GM23338 (cell line): ENCODE measurements around the gene DEXI. TPM values are rescaled to one million over a fixed set of nuclear protein-coding genes. Genes with fewer than 3 reads are reported as not detected.

ENCODE experiments used
- ATAC-seq: fragments of 200-7000 bp; cut with Tn5 transposase; 3 replicates; pipeline ENCODE4 v1.9.1; 2020
- DNase-seq: peaks from one replicate; pipeline ENCODE4 v3.0.0-alpha.2; 2015; ENCODE audit warnings: low spot score
- H2AFZ ChIP-seq: fragments of 200-600 bp; sonication (generic); 2 replicates; pipeline ENCODE4 v1.8.0; 2016; ENCODE audit warnings: antibody characterized with exemption, mild to moderate bottlenecking, moderate library complexity
- H3F3A ChIP-seq: fragments of 200-600 bp; sonication (generic); replicated peaks from 2 replicates; pipeline ENCODE4 v1.8.0; 2017; ENCODE audit warnings: antibody characterized with exemption, mixed run types, low read depth
- H3K27ac ChIP-seq: fragments of 200-600 bp; sonication (generic); 2 replicates; pipeline ENCODE4 v1.6.1; 2016; ENCODE audit warnings: low read depth
- H3K27me3 ChIP-seq: fragments of 200-600 bp; sonication (generic); 2 replicates; pipeline ENCODE4 v1.8.0; 2016; ENCODE audit warnings: mild to moderate bottlenecking, mixed run types, moderate library complexity; ENCODE audit not compliant: insufficient read depth
- H3K36me3 ChIP-seq: fragments of 200-600 bp; sonication (generic); 2 replicates; pipeline ENCODE4 v1.8.0; 2016; ENCODE audit warnings: mild to moderate bottlenecking; ENCODE audit not compliant: insufficient read depth
- H3K4me1 ChIP-seq: fragments of 200-600 bp; sonication (generic); 2 replicates; pipeline ENCODE4 v1.8.0; 2016; ENCODE audit warnings: mild to moderate bottlenecking, moderate library complexity; ENCODE audit not compliant: insufficient read depth
- H3K4me2 ChIP-seq: fragments of 200-600 bp; sonication (generic); 2 replicates; pipeline ENCODE4 v1.7.1; 2017; ENCODE audit warnings: mixed run types
- H3K4me3 ChIP-seq: fragments of 200-600 bp; sonication (generic); 2 replicates; pipeline ENCODE4 v1.6.1; 2016; ENCODE audit warnings: mixed run types
- H3K79me2 ChIP-seq: fragments of 200-600 bp; sonication (generic); replicated peaks from 2 replicates; pipeline ENCODE4 v1.8.0; 2017; ENCODE audit warnings: mild to moderate bottlenecking; ENCODE audit not compliant: insufficient read depth
- H3K9me2 ChIP-seq: fragments of 200-600 bp; sonication (generic); 2 replicates; pipeline ENCODE4 v1.8.0; 2017; ENCODE audit not compliant: insufficient read depth
- H4K20me1 ChIP-seq: fragments of 200-600 bp; sonication (generic); replicated peaks from 2 replicates; pipeline ENCODE4 v1.8.0; 2017; ENCODE audit warnings: mild to moderate bottlenecking; ENCODE audit not compliant: insufficient read depth
- H3K27ac Mint-ChIP-seq: 2 replicates; pipeline ENCODE4 v1.8.0; 2020; ENCODE audit warnings: inconsistent platforms, mild to moderate bottlenecking, moderate library complexity, mixed read lengths
- H3K27me3 Mint-ChIP-seq: 3 replicates; pipeline ENCODE4 v1.8.0; 2022; ENCODE audit warnings: low read depth, mild to moderate bottlenecking, moderate library complexity, mixed read lengths, inconsistent platforms; ENCODE audit not compliant: insufficient read depth, poor library complexity
- H3K36me3 Mint-ChIP-seq: 3 replicates; pipeline ENCODE4 v1.8.0; 2021; ENCODE audit warnings: low read depth, mild to moderate bottlenecking, inconsistent platforms, moderate library complexity, mixed read lengths
- H3K4me1 Mint-ChIP-seq: 3 replicates; pipeline ENCODE4 v1.8.0; 2020; ENCODE audit warnings: mild to moderate bottlenecking, inconsistent platforms, mixed read lengths
- H3K4me3 Mint-ChIP-seq: 3 replicates; pipeline ENCODE4 v1.8.0; 2021; ENCODE audit warnings: moderate library complexity, mild to moderate bottlenecking, inconsistent platforms, mixed read lengths
- H3K9me3 Mint-ChIP-seq: 3 replicates; pipeline ENCODE4 v1.8.0; 2020; ENCODE audit warnings: moderate library complexity, mild to moderate bottlenecking, inconsistent platforms, mixed read lengths
- EZH2 ChIP-seq: fragments of 200-600 bp; sonication (generic); IDR thresholded peaks from one replicate; pipeline ENCODE4 v1.8.0; 2017; ENCODE audit warnings: antibody characterized with exemption, mild to moderate bottlenecking, low read depth; ENCODE audit not compliant: unreplicated experiment
- polyA plus RNA-seq: library from polyadenylated mRNA; unstranded; fragments of >200 nt; fragmentation: Nextera tagmentation; extraction: Ambion mirVana; gene quantifications from 2 replicates; pipeline ENCODE4 v1.2.1, GENCODE V29; 2016
- total RNA-seq: library from RNA; depleted of rRNA; stranded (reverse); fragments of >200 nt; shearing (Covaris generic); gene quantifications from 2 replicates; pipeline ENCODE4 v1.2.3, GENCODE V29; 2014; rRNA removed
- TF ChIP-seq, protein P1 (sequence below): fragments of 250-450 bp; sonication (Bioruptor Pico); IDR thresholded peaks from 2 replicates; pipeline ENCODE4 v1.5.0; 2020; ENCODE audit warnings: mild to moderate bottlenecking, moderate library complexity

Gene DEXI
- total and polyA plus RNA-seq, 2 experiments from 2014 or later: 26.5 to 58.2 TPM

- Mint-ChIP-seq H3K4me3 (peak overlapping the region; percentile 70), H3K27ac (no peak overlapping the region), H3K4me1 (peaks cover 19% of the 10 kb centered on the region), H3K27me3 (peaks cover 31% of the 10 kb centered on the region), H3K9me3 (peaks cover 8% of the 10 kb centered on the region; the same call in 1 of the 3 replicates), H3K36me3 (no peaks in the 10 kb centered on the region)
- TF ChIP-seq EZH2: peak; percentile 10
- TF ChIP-seq, protein P1, sequence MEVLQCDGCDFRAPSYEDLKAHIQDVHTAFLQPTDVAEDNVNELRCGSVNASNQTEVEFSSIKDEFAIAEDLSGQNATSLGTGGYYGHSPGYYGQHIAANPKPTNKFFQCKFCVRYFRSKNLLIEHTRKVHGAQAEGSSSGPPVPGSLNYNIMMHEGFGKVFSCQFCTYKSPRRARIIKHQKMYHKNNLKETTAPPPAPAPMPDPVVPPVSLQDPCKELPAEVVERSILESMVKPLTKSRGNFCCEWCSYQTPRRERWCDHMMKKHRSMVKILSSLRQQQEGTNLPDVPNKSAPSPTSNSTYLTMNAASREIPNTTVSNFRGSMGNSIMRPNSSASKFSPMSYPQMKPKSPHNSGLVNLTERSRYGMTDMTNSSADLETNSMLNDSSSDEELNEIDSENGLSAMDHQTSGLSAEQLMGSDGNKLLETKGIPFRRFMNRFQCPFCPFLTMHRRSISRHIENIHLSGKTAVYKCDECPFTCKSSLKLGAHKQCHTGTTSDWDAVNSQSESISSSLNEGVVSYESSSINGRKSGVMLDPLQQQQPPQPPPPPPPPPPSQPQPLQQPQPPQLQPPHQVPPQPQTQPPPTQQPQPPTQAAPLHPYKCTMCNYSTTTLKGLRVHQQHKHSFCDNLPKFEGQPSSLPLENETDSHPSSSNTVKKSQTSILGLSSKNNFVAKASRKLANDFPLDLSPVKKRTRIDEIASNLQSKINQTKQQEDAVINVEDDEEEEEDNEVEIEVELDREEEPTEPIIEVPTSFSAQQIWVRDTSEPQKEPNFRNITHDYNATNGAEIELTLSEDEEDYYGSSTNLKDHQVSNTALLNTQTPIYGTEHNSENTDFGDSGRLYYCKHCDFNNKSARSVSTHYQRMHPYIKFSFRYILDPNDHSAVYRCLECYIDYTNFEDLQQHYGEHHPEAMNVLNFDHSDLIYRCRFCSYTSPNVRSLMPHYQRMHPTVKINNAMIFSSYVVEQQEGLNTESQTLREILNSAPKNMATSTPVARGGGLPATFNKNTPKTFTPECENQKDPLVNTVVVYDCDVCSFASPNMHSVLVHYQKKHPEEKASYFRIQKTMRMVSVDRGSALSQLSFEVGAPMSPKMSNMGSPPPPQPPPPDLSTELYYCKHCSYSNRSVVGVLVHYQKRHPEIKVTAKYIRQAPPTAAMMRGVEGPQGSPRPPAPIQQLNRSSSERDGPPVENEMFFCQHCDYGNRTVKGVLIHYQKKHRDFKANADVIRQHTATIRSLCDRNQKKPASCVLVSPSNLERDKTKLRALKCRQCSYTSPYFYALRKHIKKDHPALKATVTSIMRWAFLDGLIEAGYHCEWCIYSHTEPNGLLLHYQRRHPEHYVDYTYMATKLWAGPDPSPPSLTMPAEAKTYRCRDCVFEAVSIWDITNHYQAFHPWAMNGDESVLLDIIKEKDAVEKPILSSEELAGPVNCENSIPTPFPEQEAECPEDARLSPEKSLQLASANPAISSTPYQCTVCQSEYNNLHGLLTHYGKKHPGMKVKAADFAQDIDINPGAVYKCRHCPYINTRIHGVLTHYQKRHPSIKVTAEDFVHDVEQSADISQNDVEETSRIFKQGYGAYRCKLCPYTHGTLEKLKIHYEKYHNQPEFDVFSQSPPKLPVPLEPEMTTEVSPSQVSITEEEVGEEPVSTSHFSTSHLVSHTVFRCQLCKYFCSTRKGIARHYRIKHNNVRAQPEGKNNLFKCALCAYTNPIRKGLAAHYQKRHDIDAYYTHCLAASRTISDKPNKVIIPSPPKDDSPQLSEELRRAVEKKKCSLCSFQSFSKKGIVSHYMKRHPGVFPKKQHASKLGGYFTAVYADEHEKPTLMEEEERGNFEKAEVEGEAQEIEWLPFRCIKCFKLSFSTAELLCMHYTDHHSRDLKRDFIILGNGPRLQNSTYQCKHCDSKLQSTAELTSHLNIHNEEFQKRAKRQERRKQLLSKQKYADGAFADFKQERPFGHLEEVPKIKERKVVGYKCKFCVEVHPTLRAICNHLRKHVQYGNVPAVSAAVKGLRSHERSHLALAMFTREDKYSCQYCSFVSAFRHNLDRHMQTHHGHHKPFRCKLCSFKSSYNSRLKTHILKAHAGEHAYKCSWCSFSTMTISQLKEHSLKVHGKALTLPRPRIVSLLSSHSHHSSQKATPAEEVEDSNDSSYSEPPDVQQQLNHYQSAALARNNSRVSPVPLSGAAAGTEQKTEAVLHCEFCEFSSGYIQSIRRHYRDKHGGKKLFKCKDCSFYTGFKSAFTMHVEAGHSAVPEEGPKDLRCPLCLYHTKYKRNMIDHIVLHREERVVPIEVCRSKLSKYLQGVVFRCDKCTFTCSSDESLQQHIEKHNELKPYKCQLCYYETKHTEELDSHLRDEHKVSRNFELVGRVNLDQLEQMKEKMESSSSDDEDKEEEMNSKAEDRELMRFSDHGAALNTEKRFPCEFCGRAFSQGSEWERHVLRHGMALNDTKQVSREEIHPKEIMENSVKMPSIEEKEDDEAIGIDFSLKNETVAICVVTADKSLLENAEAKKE (CRISPR knock-in tag): no peak
- Histone ChIP-seq H2AFZ (peak overlapping the region; percentile 96), H3F3A (no peaks in the 10 kb centered on the region), H3K9me2 (no peaks in the 10 kb centered on the region), H3K27ac (no peak overlapping the region), H4K20me1 (no peaks in the 10 kb centered on the region), H3K27me3 (peaks cover 44% of the 10 kb centered on the region), H3K4me3 (peak overlapping the region; percentile 66), H3K4me2 (peak overlapping the region; percentile 83), H3K36me3 (no peaks in the 10 kb centered on the region), H3K4me1 (peaks cover 12% of the 10 kb centered on the region), H3K79me2 (no peaks in the 10 kb centered on the region)
- ATAC-seq (no peak), DNase-seq (no peak)
Observed at GRCh38 chr16:10879681-10880589, 62.3 kb downstream of the DEXI start.

Other genes with a start within 250 kb of the DEXI start
- 0.19 and 0.52 TPM in 2 replicates for gene TEKT5, start 247.5 kb downstream of the DEXI start, total RNA-seq
- not detected in 2 replicates for gene TEKT5, start 247.5 kb downstream of the DEXI start, polyA plus RNA-seq
- gene NUBP1, start 198.6 kb downstream of the DEXI start, total RNA-seq: 22.8 and 29.1 TPM in 2 replicates
- 41.2 and 44.0 TPM in 2 replicates for gene NUBP1, start 198.6 kb downstream of the DEXI start, polyA plus RNA-seq
- 1.6 and 4.5 TPM in 2 replicates for gene TVP23A, start 123.7 kb downstream of the DEXI start, total RNA-seq
- 2.8 and 3.3 TPM in 2 replicates for gene TVP23A, start 123.7 kb downstream of the DEXI start, polyA plus RNA-seq
- 0.10 TPM in 1 of 2 replicates, not detected in the other for gene CIITA, start 65.3 kb downstream of the DEXI start, total RNA-seq
- gene CIITA, start 65.3 kb downstream of the DEXI start, polyA plus RNA-seq: 0.57 and 1.2 TPM in 2 replicates
- gene CLEC16A, start 2.1 kb upstream of the DEXI start, total RNA-seq: 17.3 and 24.1 TPM in 2 replicates
- 8.4 and 9.9 TPM in 2 replicates for gene CLEC16A, start 2.1 kb upstream of the DEXI start, polyA plus RNA-seq